Esophagus muscularis mucosa (tissue), 4 donors: Measurements from ENCODE around the gene REXO4. TPM values are rescaled to one million over a fixed set of nuclear protein-coding genes. Genes with fewer than 3 reads are reported as not detected.

Experiments
- DNase-seq: peaks from one replicate; pipeline ENCODE4 v3.0.0-alpha.2; 2017; ENCODE audit errors: extremely low spot score
- H3K27ac ChIP-seq, 4 donors: fragments of 200-600 bp; sonication (generic); replicated peaks in 1 of 4; 1 replicate in 3 of 4; 2 replicates in 1 of 4; pipeline ENCODE4 v1.5.1; 2016 to 2019; ENCODE audit warnings: mild to moderate bottlenecking in 1 of 4
- H3K27me3 ChIP-seq, 4 donors: fragments of 200-600 bp; sonication (generic); one replicate each; pipeline versions ENCODE4 v1.5.1 to v1.6.0; 2016 to 2019
- H3K36me3 ChIP-seq, 4 donors: fragments of 200-600 bp; sonication (generic); one replicate each; pipeline ENCODE4 v1.5.1; 2016 to 2019
- H3K4me1 ChIP-seq, 4 donors: fragments of 200-600 bp; sonication (generic); one replicate each; pipeline ENCODE4 v1.5.1; 2016 to 2019
- H3K4me3 ChIP-seq, 4 donors: fragments of 200-600 bp; sonication (generic); 1 replicate in 2 of 4; 2 replicates in 2 of 4; pipeline ENCODE4 v1.5.1; 2016 to 2019; ENCODE audit warnings: mild to moderate bottlenecking in 4 of 4, moderate library complexity in 1 of 4
- H3K9me3 ChIP-seq, 4 donors: fragments of 200-600 bp; sonication (generic); 1 replicate in 3 of 4; 2 replicates in 1 of 4; pipeline ENCODE4 v1.5.1; 2016 to 2019
- CTCF ChIP-seq, 3 experiments: fragments of 200-600 bp in 2 of 3; fragments of 450-650 bp in 1 of 3; sonication (generic) in 2 of 3; IDR thresholded peaks; one replicate each; pipeline ENCODE4 v1.5.1; 2017 to 2019; ENCODE audit warnings: antibody characterized with exemption in 3 of 3, mild to moderate bottlenecking in 2 of 3, moderate library complexity in 1 of 3
- EP300 ChIP-seq: sonication (generic); formaldehyde crosslinking; IDR thresholded peaks from one replicate; pipeline ENCODE4 v1.6.1; 2017; ENCODE audit warnings: antibody characterized with exemption
- POLR2A ChIP-seq: fragments of 450-650 bp; IDR thresholded peaks from one replicate; pipeline ENCODE4 v1.6.1; 2017; ENCODE audit warnings: antibody characterized with exemption, moderate library complexity, mild to moderate bottlenecking, low read depth
- POLR2AphosphoS5 ChIP-seq, 2 donors: sonication (generic); formaldehyde crosslinking; IDR thresholded peaks; one replicate each; pipeline ENCODE4 v1.6.1; 2017; ENCODE audit warnings: antibody characterized with exemption in 2 of 2
- WGBS: methylation state at CpG from one replicate; pipeline ENCODE4 v1.1.5; 2018; 5-methylcytosine and 5-hydroxymethylcytosine counted together
- intact Hi-C: fragments of 100-400 bp; cut with DNase I; formaldehyde crosslinking; loops from one replicate; pipeline ENCODE4 v1.15.1; 2023
- total RNA-seq, 4 donors: library from RNA; depleted of rRNA; stranded (reverse); fragments of >200 nt; gene quantifications; one replicate each; pipeline versions ENCODE4 v1.1.0 to v1.2.1, GENCODE V29; 2016

The REXO4 gene
- total RNA-seq, 4 donors from 2014 or later, result 15.0 to 28.9 (median 22.4) TPM

GRCh38 chr9:133405508-133406438, 12.0 kb downstream of the REXO4 start:
- H3K27me3 ChIP-seq, result no peaks in the 10 kb centered on the region
- no peak for DNase-seq
- peaks cover 25 to 90% (median 73%) of the 10 kb centered on the region in 4 donors for H3K36me3 ChIP-seq
- H3K9me3 ChIP-seq, result no peaks in the 10 kb centered on the region
- H3K4me1 ChIP-seq, result peaks cover 0 to 15% (median 3%) of the 10 kb centered on the region in 4 donors
- intact Hi-C loops, result loop anchor here (2.0 kb wide), 1 partner anchor 81 kb away; no protein-coding TSS in a partner anchor
- H3K27ac ChIP-seq, result no peak overlapping the region
- no peak overlapping the region for H3K4me3 ChIP-seq
- TF ChIP-seq POLR2AphosphoS5 (IDR thresholded peaks at IDR 0.05) (no peak), POLR2A (no peak), CTCF (IDR thresholded peaks at IDR 0.05) (no peak)
- 65% methylated on average over 16 of the region's 19 CpGs for whole genome bisulfite sequencing

GRCh38 chr9:133404454-133405002, 13.3 kb downstream of the REXO4 start:
- H3K36me3 ChIP-seq, result peaks cover 12 to 84% (median 64%) of the 10 kb centered on the region in 4 donors
- H3K27ac ChIP-seq, result no peak overlapping the region
- no peak for DNase-seq
- H3K9me3 ChIP-seq, result no peaks in the 10 kb centered on the region
- no peaks in the 10 kb centered on the region for H3K27me3 ChIP-seq
- peaks cover 0 to 15% (median 3%) of the 10 kb centered on the region in 4 donors for H3K4me1 ChIP-seq
- no peak for TF ChIP-seq CTCF (IDR thresholded peaks at IDR 0.05)
- TF ChIP-seq EP300, result no peak
- TF ChIP-seq POLR2AphosphoS5 (IDR thresholded peaks at IDR 0.05), result no peak
- TF ChIP-seq POLR2A, result no peak
- intact Hi-C loops, result no loop called here
- 81% methylated on average over 5 of the region's 12 CpGs for WGBS
- H3K4me3 ChIP-seq, result no peak overlapping the region

- H3K27ac ChIP-seq, result no peak overlapping the region
- H3K36me3 ChIP-seq, result peaks cover 10 to 78% (median 58%) of the 10 kb centered on the region in 4 donors
- H3K4me1 ChIP-seq, result peaks cover 0 to 15% (median 3%) of the 10 kb centered on the region in 4 donors
- H3K4me3 ChIP-seq, result no peak overlapping the region
- peak; percentile 12 to 54 (median 35) for TF ChIP-seq CTCF (IDR thresholded peaks at IDR 0.05)
- TF ChIP-seq POLR2A, result no peak
- 79% methylated on average over 14 of the region's 16 CpGs for WGBS
- no peaks in the 10 kb centered on the region for H3K9me3 ChIP-seq
- no peaks in the 10 kb centered on the region for H3K27me3 ChIP-seq
- intact Hi-C loops, result no loop called here
- no peak for DNase-seq
Observed at GRCh38 chr9:133403766-133404453, 13.9 kb downstream of the REXO4 start.

- whole genome bisulfite sequencing, result no CpG with 5 or more reads among the region's 7 CpGs
- TF ChIP-seq CTCF (IDR thresholded peaks at IDR 0.05) (no peak), EP300 (no peak), POLR2A (no peak), POLR2AphosphoS5 (IDR thresholded peaks at IDR 0.05) (no peak)
- no peaks in the 10 kb centered on the region for H3K9me3 ChIP-seq
- H3K4me3 ChIP-seq, result no peak overlapping the region
- peaks cover 2 to 65% (median 48%) of the 10 kb centered on the region in 4 donors for H3K36me3 ChIP-seq
- no peak for DNase-seq
- no peaks in the 10 kb centered on the region for H3K27me3 ChIP-seq
- intact Hi-C loops, result no loop called here
- peaks cover 0 to 15% (median 3%) of the 10 kb centered on the region in 4 donors for H3K4me1 ChIP-seq
- H3K27ac ChIP-seq, result no peak overlapping the region
Observed at GRCh38 chr9:133402689-133403088, 15.1 kb downstream of the REXO4 start.
